Purkinje cell (primary cell): Measurements from ENCODE around the gene TBCD. TPM values are rescaled to one million over a fixed set of nuclear protein-coding genes. Genes with fewer than 3 reads are reported as not detected.

ENCODE experiments used
- polyA plus RNA-seq: library from polyadenylated mRNA; unstranded; fragments of >200 nt; fragmentation: Nextera tagmentation; gene quantifications from 2 replicates; pipeline ENCODE4 v1.2.1, GENCODE V29; 2014

Gene TBCD
- polyA plus RNA-seq = 58.6 and 64.5 TPM in 2 replicates

GRCh38 chr17:82751571-82752370 lies at the start of gene TBCD:
TBCD (plus strand) TSS chr17:82752065; CDS start chr17:82752194, 129 bp downstream.

GRCh38 chr17:82716203-82717010 lies 35.5 kb upstream of the TBCD start, which contains the start of gene FN3KRP:
FN3KRP (plus strand) TSS chr17:82716706; CDS start chr17:82716756, 50 bp downstream.

GRCh38 chr17:82734987-82735866 lies 16.6 kb upstream of the TBCD start, which contains the start of gene FN3K:
FN3K (plus strand) TSS chr17:82735615; CDS start chr17:82735637, 22 bp downstream.

GRCh38 chr17:82839617-82840292 lies 87.9 kb downstream of the TBCD start, which contains the start of gene ZNF750:
ZNF750 (minus strand) TSS chr17:82840022; CDS start chr17:82832454, 7,568 bp downstream.

Other genes starting within 250 kb of the TBCD start
- 13.8 and 15.0 TPM in 2 replicates for gene FOXK2, start 232.3 kb upstream of the TBCD start, polyA plus RNA-seq
- 9.6 and 12.0 TPM in 2 replicates for gene WDR45B, start 103.6 kb upstream of the TBCD start, polyA plus RNA-seq
- gene RAB40B, start 53.4 kb upstream of the TBCD start, polyA plus RNA-seq = 6.7 and 14.4 TPM in 2 replicates
- gene FN3KRP, start 35.4 kb upstream of the TBCD start, polyA plus RNA-seq = 11.7 and 15.5 TPM in 2 replicates
- 0.91 TPM in 1 of 2 replicates, not detected in the other for gene FN3K, start 16.4 kb upstream of the TBCD start, polyA plus RNA-seq
- not detected in 2 replicates for gene ZNF750, start 88.0 kb downstream of the TBCD start, polyA plus RNA-seq